Measurements from ENCODE around the gene IFI27.

IFI27 gene

GRCh38 chr14:94103554-94104150 is 6.9 kb upstream of the IFI27 start:
- no peak for DNase-seq

GRCh38 chr14:94104731-94105130 is 5.8 kb upstream of the IFI27 start:
- no peak for DNase-seq

GRCh38 chr14:94109915-94110250 is 653 bp upstream of the IFI27 start:
- DNase-seq = no peak

- DNase-seq = no peak
These were observed 950 bp downstream of the IFI27 start for GRCh38 chr14:94111276-94112095.

- no peak for DNase-seq
These were observed 2.1 kb downstream of the IFI27 start for GRCh38 chr14:94112513-94113063.

- DNase-seq = no peak
These were observed 2.5 kb downstream of the IFI27 start for GRCh38 chr14:94113073-94113472.

GRCh38 chr14:94113490-94113889 is 3.0 kb downstream of the IFI27 start:
- DNase-seq = no peak

GRCh38 chr14:94113908-94114588 is 3.5 kb downstream of the IFI27 start:
- DNase-seq = no peak

GRCh38 chr14:94114589-94115057 is 4.1 kb downstream of the IFI27 start:
- no peak for DNase-seq

GRCh38 chr14:94115058-94115591 is 4.6 kb downstream of the IFI27 start:
- no peak for DNase-seq

GRCh38 chr14:94115631-94116030 is 5.1 kb downstream of the IFI27 start:
- no peak for DNase-seq

GRCh38 chr14:94116701-94117100 is 6.2 kb downstream of the IFI27 start:
- no peak for DNase-seq

GRCh38 chr14:94117856-94118255 is 7.3 kb downstream of the IFI27 start:
- DNase-seq = no peak

GRCh38 chr14:94119071-94119470 is 8.5 kb downstream of the IFI27 start:
- DNase-seq = no peak

GRCh38 chr14:94120667-94121340 is 10.3 kb downstream of the IFI27 start:
- DNase-seq = no peak

GRCh38 chr14:94121485-94121884 is 10.9 kb downstream of the IFI27 start:
- no peak for DNase-seq

- DNase-seq = no peak
These were observed 11.9 kb downstream of the IFI27 start for GRCh38 chr14:94122438-94122837.

GRCh38 chr14:94123296-94123695 is 12.8 kb downstream of the IFI27 start:
- DNase-seq = no peak

- no peak for DNase-seq
These were observed 13.3 kb downstream of the IFI27 start for GRCh38 chr14:94123868-94124267.

- no peak for DNase-seq
These were observed 14.2 kb downstream of the IFI27 start for GRCh38 chr14:94124582-94125377.

GRCh38 chr14:94125659-94126418 is 15.3 kb downstream of the IFI27 start:
- no peak for DNase-seq

GRCh38 chr14:94126419-94126677 is 15.8 kb downstream of the IFI27 start:
- DNase-seq = no peak
